HEK293 (cell line): ENCODE data around the gene C1QBP.

ENCODE experiments used
- CTCF ChIA-PET: fragments of 350-600 bp; formaldehyde crosslinking; extraction: SDS; loops from one replicate; lab custom pipeline; 2021; ENCODE audit warnings: antibody characterized with exemption; lab: Yijun Ruan, JAX
- POLR2A ChIA-PET: fragments of 300-600 bp; formaldehyde crosslinking; extraction: SDS; loops from one replicate; lab custom pipeline; 2020; ENCODE audit warnings: antibody characterized with exemption, inconsistent platforms; lab: Yijun Ruan, JAX
- H3K27ac ChIP-seq: fragments of 200-500 bp; sonication (Bioruptor generic); 2 replicates; pipeline ENCODE4 v1.5.1; 2014; ENCODE audit warnings: low read depth, low read length, control low read depth, inconsistent platforms; ENCODE audit errors: extremely low read depth
- H3K36me3 ChIP-seq, 2 experiments: fragments of 200-500 bp in 1 of 2; sonication (Bioruptor generic) in 1 of 2; 1 replicate in 1 of 2; 2 replicates in 1 of 2; pipeline ENCODE4 v1.5.1; 2014 to 2017; ENCODE audit warnings: inconsistent platforms in 2 of 2, low read length in 2 of 2; ENCODE audit not compliant: control insufficient read depth in 2 of 2, insufficient read depth in 1 of 2
- H3K4me1 ChIP-seq: fragments of 200-500 bp; sonication (Bioruptor generic); 2 replicates; pipeline ENCODE4 v1.5.1; 2014; ENCODE audit warnings: mild to moderate bottlenecking, low read length, inconsistent platforms; ENCODE audit not compliant: control insufficient read depth, insufficient read depth
- H3K4me3 ChIP-seq: 2 replicates; pipeline ENCODE4 v1.5.1; 2011; ENCODE audit warnings: low read depth, mild to moderate bottlenecking, control low read depth, low read length, moderate library complexity
- H3K9me3 ChIP-seq: fragments of 200-500 bp; sonication (Bioruptor generic); 2 replicates; pipeline ENCODE4 v1.5.1; 2014; ENCODE audit warnings: low read depth, low read length, inconsistent platforms; ENCODE audit not compliant: control insufficient read depth, insufficient read depth
- AEBP2 ChIP-seq: fragments of 450-650 bp; formaldehyde crosslinking; IDR thresholded peaks from 2 replicates; pipeline ENCODE4 v1.5.1; 2016; ENCODE audit warnings: missing biosample characterization, missing genetic modification characterization, borderline replicate concordance
- GFI1B ChIP-seq: fragments of 450-650 bp; formaldehyde crosslinking; IDR thresholded peaks from 2 replicates; pipeline ENCODE4 v1.5.1; 2016; ENCODE audit warnings: missing biosample characterization, missing genetic modification characterization
- GLI4 ChIP-seq: fragments of 450-650 bp; formaldehyde crosslinking; IDR thresholded peaks from 2 replicates; pipeline ENCODE4 v1.5.1; 2016; ENCODE audit warnings: missing biosample characterization, missing genetic modification characterization
- HIC1 ChIP-seq: fragments of 450-650 bp; formaldehyde crosslinking; IDR thresholded peaks from 2 replicates; pipeline ENCODE4 v1.5.1; 2016; ENCODE audit warnings: missing biosample characterization, missing genetic modification characterization
- HOXD13 ChIP-seq: sonication (generic); formaldehyde crosslinking; IDR thresholded peaks from 2 replicates; pipeline ENCODE4 v1.8.0; 2022; ENCODE audit warnings: missing genetic modification reagents, borderline replicate concordance
- KLF8 ChIP-seq: fragments of 450-650 bp; formaldehyde crosslinking; IDR thresholded peaks from 2 replicates; pipeline ENCODE4 v1.5.1; 2016; ENCODE audit warnings: missing biosample characterization, missing genetic modification characterization
- MZF1 ChIP-seq: fragments of 450-650 bp; formaldehyde crosslinking; IDR thresholded peaks from 2 replicates; pipeline ENCODE4 v1.5.1; 2017; ENCODE audit warnings: missing biosample characterization, missing genetic modification characterization, borderline replicate concordance
- SP7 ChIP-seq: fragments of 450-650 bp; formaldehyde crosslinking; IDR thresholded peaks from 2 replicates; pipeline ENCODE4 v1.5.1; 2016; ENCODE audit warnings: missing biosample characterization, missing genetic modification characterization
- YY1 ChIP-seq: fragments of 450-650 bp; formaldehyde crosslinking; IDR thresholded peaks from 2 replicates; pipeline ENCODE4 v1.5.1; 2018; ENCODE audit warnings: missing biosample characterization, missing genetic modification characterization
- YY2 ChIP-seq: fragments of 450-650 bp; formaldehyde crosslinking; IDR thresholded peaks from 2 replicates; pipeline ENCODE4 v1.5.1; 2016; ENCODE audit warnings: missing biosample characterization, missing genetic modification characterization
- ZBTB49 ChIP-seq: fragments of 450-650 bp; formaldehyde crosslinking; IDR thresholded peaks from 2 replicates; pipeline ENCODE4 v1.5.1; 2016; ENCODE audit warnings: missing biosample characterization, missing genetic modification characterization, low read depth
- ZNF146 ChIP-seq: fragments of 450-650 bp; formaldehyde crosslinking; IDR thresholded peaks from 2 replicates; pipeline ENCODE4 v1.5.1; 2016; ENCODE audit warnings: missing biosample characterization, missing genetic modification characterization
- ZNF157 ChIP-seq: fragments of 450-650 bp; formaldehyde crosslinking; IDR thresholded peaks from 2 replicates; pipeline ENCODE4 v1.5.1; 2016; ENCODE audit warnings: missing biosample characterization, missing genetic modification characterization
- ZNF292 ChIP-seq: fragments of 450-650 bp; formaldehyde crosslinking; IDR thresholded peaks from 2 replicates; pipeline ENCODE4 v1.5.1; 2016; ENCODE audit warnings: low read depth, missing biosample characterization, missing genetic modification characterization, borderline replicate concordance
- ZNF302 ChIP-seq: fragments of 450-650 bp; formaldehyde crosslinking; IDR thresholded peaks from 2 replicates; pipeline ENCODE4 v1.5.1; 2016; ENCODE audit warnings: missing biosample characterization, missing genetic modification characterization, low read depth
- ZNF341 ChIP-seq: fragments of 450-650 bp; formaldehyde crosslinking; IDR thresholded peaks from 2 replicates; pipeline ENCODE4; 2016; ENCODE audit warnings: low read depth, missing biosample characterization, missing genetic modification characterization
- ZNF354C ChIP-seq: fragments of 450-650 bp; formaldehyde crosslinking; IDR thresholded peaks from 2 replicates; pipeline ENCODE4 v1.5.1; 2016; ENCODE audit warnings: missing biosample characterization, missing genetic modification characterization, low read depth, borderline replicate concordance
- ZNF416 ChIP-seq: fragments of 450-650 bp; formaldehyde crosslinking; IDR thresholded peaks from 2 replicates; pipeline ENCODE4 v1.5.1; 2016; ENCODE audit warnings: missing biosample characterization, missing genetic modification characterization
- ZNF423 ChIP-seq: fragments of 450-650 bp; formaldehyde crosslinking; IDR thresholded peaks from 2 replicates; pipeline ENCODE4 v1.5.1; 2016; ENCODE audit warnings: missing biosample characterization, missing genetic modification characterization
- ZNF48 ChIP-seq: fragments of 450-650 bp; formaldehyde crosslinking; IDR thresholded peaks from 2 replicates; pipeline ENCODE4 v1.5.1; 2016; ENCODE audit warnings: missing biosample characterization, missing genetic modification characterization
- ZNF514 ChIP-seq: fragments of 450-650 bp; formaldehyde crosslinking; IDR thresholded peaks from 2 replicates; pipeline ENCODE4 v1.5.1; 2016; ENCODE audit warnings: missing biosample characterization, missing genetic modification characterization
- ZNF549 ChIP-seq: fragments of 450-650 bp; IDR thresholded peaks from 2 replicates; pipeline ENCODE4 v1.5.1; 2018; ENCODE audit warnings: missing biosample characterization, missing genetic modification characterization, mild to moderate bottlenecking, inconsistent platforms, moderate library complexity
- ZNF600 ChIP-seq: fragments of 450-650 bp; formaldehyde crosslinking; IDR thresholded peaks from 2 replicates; pipeline ENCODE4 v1.5.1; 2016; ENCODE audit warnings: missing biosample characterization, missing genetic modification characterization
- ZNF639 ChIP-seq: fragments of 450-650 bp; formaldehyde crosslinking; IDR thresholded peaks from 2 replicates; pipeline ENCODE4 v1.5.1; 2016; ENCODE audit warnings: missing biosample characterization, missing genetic modification characterization
- ZNF704 ChIP-seq: fragments of 450-650 bp; formaldehyde crosslinking; IDR thresholded peaks from 2 replicates; pipeline ENCODE4 v1.5.1; 2016; ENCODE audit warnings: missing biosample characterization, missing genetic modification characterization
- ZNF792 ChIP-seq: fragments of 450-650 bp; formaldehyde crosslinking; IDR thresholded peaks from 2 replicates; pipeline ENCODE4 v1.5.1; 2016; ENCODE audit warnings: missing biosample characterization, missing genetic modification characterization

C1QBP gene

GRCh38 chr17:5434984-5435383 lies 4.0 kb downstream of the C1QBP start (continued):
- TF ChIP-seq ZNF639 (tag by site-specific recombination) (no peak), YY1 (tag by site-specific recombination) (no peak), ZBTB49 (tag by site-specific recombination) (no peak), ZNF549 (tag by site-specific recombination) (no peak), ZNF302 (no peak), ZNF341 (tag by site-specific recombination) (no peak), ZNF704 (tag by site-specific recombination) (no peak), GFI1B (tag by site-specific recombination) (no peak), AEBP2 (tag by site-specific recombination) (no peak), HOXD13 (CRISPR knock-in tag) (no peak), HIC1 (tag by site-specific recombination) (no peak)

GRCh38 chr17:5431949-5432556 lies 6.9 kb downstream of the C1QBP start:
- Histone ChIP-seq H3K27ac (peak overlapping the region; percentile 44; the same call in 1 of the 2 replicates), H3K9me3 (no peaks in the 10 kb centered on the region), H3K36me3 (peaks cover 80 to 98% of the 10 kb centered on the region in 2 experiments), H3K4me1 (no peaks in the 10 kb centered on the region), H3K4me3 (no peak overlapping the region)
- TF ChIP-seq ZNF416 (tag by site-specific recombination) (no peak), ZNF423 (tag by site-specific recombination) (no peak), ZBTB49 (tag by site-specific recombination) (no peak), ZNF157 (tag by site-specific recombination) (no peak), ZNF354C (tag by site-specific recombination) (no peak), SP7 (tag by site-specific recombination) (no peak), ZNF292 (tag by site-specific recombination) (no peak), YY2 (tag by site-specific recombination) (no peak), KLF8 (tag by site-specific recombination) (no peak), ZNF514 (tag by site-specific recombination) (no peak), ZNF792 (tag by site-specific recombination) (no peak), GLI4 (tag by site-specific recombination) (no peak), ZNF146 (tag by site-specific recombination) (no peak), ZNF600 (tag by site-specific recombination) (no peak), ZNF48 (no peak), MZF1 (tag by site-specific recombination) (no peak)
- ChIA-PET CTCF (interaction anchor here (0.7 to 1.3 kb wide), 4 partner anchors 9 to 99 kb away, joined by 3 to 4 read pairs (median 3); no protein-coding TSS in a partner anchor), POLR2A (interaction anchor here (0.6 to 7.4 kb wide), 2 partner anchors 9 to 14 kb away, joined by 6 to 43 read pairs; partner anchors contain the start of genes NUP88 and RPAIN)
